KOPT-K1 (cell line): ENCODE measurements around the gene FKTN.
A peak's percentile ranks its signal among the peaks of the same experiment; 100 is the strongest.
"Not testable (repeated sequence)": the region's sequence is repeated elsewhere in the genome, so short reads cannot be mapped to it uniquely, and the experiment has no call there.

ENCODE experiments used
- H3K27ac ChIP-seq: fragments of 200-600 bp; sonication (generic); 2 replicates; pipeline ENCODE4 v1.5.1; 2016; ENCODE audit warnings: antibody characterized with exemption, mild to moderate bottlenecking, low read depth, low read length; ENCODE audit not compliant: poor library complexity, severe bottlenecking
- H3K36me3 ChIP-seq: fragments of 200-600 bp; sonication (generic); 2 replicates; pipeline ENCODE4 v1.5.1; 2017; ENCODE audit warnings: antibody characterized with exemption, mild to moderate bottlenecking, low read length, moderate library complexity; ENCODE audit not compliant: insufficient read depth
- H3K9me3 ChIP-seq: fragments of 200-600 bp; sonication (generic); 2 replicates; pipeline ENCODE4 v1.5.1; 2017; ENCODE audit warnings: antibody characterized with exemption, low read length, mild to moderate bottlenecking; ENCODE audit not compliant: insufficient read depth, poor library complexity, severe bottlenecking

FKTN gene

GRCh38 chr9:105557804-105558610 lies at the start of gene FKTN:
TSS of gene FKTN (plus strand) at chr9:105558131. CDS start at chr9:105575033, 16,902 bp downstream.
- Histone ChIP-seq H3K27ac (peak within 1 kb of the TSS; percentile 66), H3K36me3 (peaks cover 4% of the 10 kb centered on the region; the same call in 1 of the 2 replicates), H3K9me3 (peaks cover 17% of the 10 kb centered on the region)

DNA sequence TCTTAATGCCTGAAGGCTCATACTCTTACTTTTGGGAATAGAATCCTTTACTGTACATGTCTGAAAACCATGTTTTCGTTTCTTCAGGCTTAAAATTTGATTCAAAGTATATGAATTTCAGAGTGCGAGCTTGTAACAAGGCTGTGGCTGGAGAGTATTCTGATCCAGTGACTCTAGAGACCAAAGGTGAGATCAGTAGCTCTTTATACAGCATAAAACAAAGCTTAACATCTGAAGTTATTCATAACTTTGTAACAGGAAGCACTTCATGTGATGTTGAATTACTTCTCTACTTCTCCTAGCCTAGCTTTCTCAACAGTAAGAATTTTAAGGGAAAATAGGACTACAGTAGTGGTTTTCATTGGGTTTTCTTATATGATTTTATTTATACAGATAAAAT lies 49.4 kb upstream of the FKTN start:
- no peaks in the 10 kb centered on the region for H3K9me3 ChIP-seq
- no peak overlapping the region for H3K27ac ChIP-seq
- no peaks in the 10 kb centered on the region for H3K36me3 ChIP-seq

- H3K9me3 ChIP-seq: no peaks in the 10 kb centered on the region
- no peak overlapping the region for H3K27ac ChIP-seq
- no peaks in the 10 kb centered on the region; the same call in 1 of the 2 replicates for H3K36me3 ChIP-seq
These were observed 47.9 kb upstream of the FKTN start for GRCh38 chr9:105510024-105510423.

- Histone ChIP-seq H3K36me3 (no peaks in the 10 kb centered on the region; the same call in 1 of the 2 replicates), H3K27ac (no peak overlapping the region), H3K9me3 (no peaks in the 10 kb centered on the region)
These were observed 46.5 kb upstream of the FKTN start for GRCh38 chr9:105511446-105511845.

DNA sequence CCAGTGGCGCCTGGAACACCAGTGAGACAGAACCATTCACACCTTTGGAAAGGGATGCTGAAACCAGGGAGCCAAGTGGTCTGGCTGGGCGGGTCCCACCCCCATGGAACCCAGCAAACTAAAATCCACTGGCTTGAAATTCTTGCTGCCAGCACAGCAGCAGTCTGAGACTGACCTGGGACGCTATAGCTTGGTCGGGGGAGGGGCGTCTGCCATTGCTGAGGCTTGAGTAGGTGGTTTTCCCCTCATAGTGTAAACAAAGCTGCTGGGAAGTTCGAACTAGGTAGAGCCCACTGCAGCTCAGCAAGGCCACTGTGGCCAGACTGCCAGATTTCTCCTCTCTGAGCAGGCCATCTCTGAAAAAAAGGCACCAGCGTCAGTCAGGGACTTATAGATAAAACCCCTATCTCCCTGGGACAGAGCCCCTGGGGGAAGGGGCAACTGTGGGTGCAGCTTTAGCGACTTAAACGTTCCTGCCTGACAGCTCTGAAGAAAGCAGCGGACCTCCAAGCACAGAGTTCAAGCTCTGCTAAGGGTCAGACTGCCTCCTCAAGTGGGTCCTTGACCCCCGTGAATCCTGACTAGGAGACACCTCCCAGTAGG lies 42.0 kb upstream of the FKTN start:
- no peaks in the 10 kb centered on the region for H3K9me3 ChIP-seq
- H3K36me3 ChIP-seq: no peaks in the 10 kb centered on the region; the same call in 1 of the 2 replicates
- H3K27ac ChIP-seq: no peak overlapping the region

- not testable (repeated sequence) for H3K36me3 ChIP-seq, H3K9me3 ChIP-seq, H3K27ac ChIP-seq
These were observed 38.1 kb upstream of the FKTN start for GRCh38 chr9:105519710-105520369.

DNA sequence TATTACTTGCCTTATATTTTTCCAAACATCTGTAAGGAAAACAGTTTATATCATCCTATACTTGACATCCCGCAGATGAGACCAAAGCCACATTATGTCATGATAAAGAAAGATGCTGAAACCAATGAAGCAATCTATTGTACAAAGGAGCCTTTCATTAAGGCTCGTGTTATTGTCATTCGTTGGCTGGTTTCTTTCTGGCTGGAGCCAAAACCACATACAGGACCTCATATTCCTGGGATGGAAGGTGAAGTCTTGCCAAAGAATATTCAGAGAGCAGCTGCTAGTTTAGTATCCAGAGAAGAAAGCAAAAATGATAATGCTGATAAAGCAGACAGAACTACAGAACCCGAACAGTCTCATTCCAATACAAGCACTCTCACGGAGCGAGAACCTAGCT lies 36.9 kb upstream of the FKTN start:
- H3K9me3 ChIP-seq, H3K36me3 ChIP-seq, H3K27ac ChIP-seq: not testable (repeated sequence)

GRCh38 chr9:105522618-105523385 lies 35.1 kb upstream of the FKTN start:
- H3K36me3 ChIP-seq, H3K9me3 ChIP-seq, H3K27ac ChIP-seq: not testable (repeated sequence)

DNA sequence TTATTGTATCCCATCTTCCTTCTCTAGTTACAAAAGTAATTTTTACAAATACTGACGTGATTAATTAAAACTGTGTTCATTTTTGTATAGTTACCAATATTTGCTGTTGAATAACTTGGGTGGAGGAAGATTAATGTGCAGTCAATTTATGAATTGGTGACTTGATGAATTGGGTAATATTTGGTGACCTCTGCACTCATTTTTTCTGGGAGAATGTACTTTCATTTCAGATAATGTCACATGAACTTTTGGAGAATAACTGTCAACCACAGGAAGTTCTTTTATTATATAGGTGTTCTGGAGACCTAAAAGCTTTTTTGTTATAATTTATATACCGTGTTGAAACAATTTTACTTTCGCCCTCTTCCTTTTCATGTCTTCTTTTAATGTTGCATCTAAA lies 26.4 kb upstream of the FKTN start:
- H3K9me3 ChIP-seq: no peaks in the 10 kb centered on the region
- H3K36me3 ChIP-seq: peaks cover 7% of the 10 kb centered on the region; the same call in 1 of the 2 replicates
- peak overlapping the region; percentile 52 for H3K27ac ChIP-seq

DNA sequence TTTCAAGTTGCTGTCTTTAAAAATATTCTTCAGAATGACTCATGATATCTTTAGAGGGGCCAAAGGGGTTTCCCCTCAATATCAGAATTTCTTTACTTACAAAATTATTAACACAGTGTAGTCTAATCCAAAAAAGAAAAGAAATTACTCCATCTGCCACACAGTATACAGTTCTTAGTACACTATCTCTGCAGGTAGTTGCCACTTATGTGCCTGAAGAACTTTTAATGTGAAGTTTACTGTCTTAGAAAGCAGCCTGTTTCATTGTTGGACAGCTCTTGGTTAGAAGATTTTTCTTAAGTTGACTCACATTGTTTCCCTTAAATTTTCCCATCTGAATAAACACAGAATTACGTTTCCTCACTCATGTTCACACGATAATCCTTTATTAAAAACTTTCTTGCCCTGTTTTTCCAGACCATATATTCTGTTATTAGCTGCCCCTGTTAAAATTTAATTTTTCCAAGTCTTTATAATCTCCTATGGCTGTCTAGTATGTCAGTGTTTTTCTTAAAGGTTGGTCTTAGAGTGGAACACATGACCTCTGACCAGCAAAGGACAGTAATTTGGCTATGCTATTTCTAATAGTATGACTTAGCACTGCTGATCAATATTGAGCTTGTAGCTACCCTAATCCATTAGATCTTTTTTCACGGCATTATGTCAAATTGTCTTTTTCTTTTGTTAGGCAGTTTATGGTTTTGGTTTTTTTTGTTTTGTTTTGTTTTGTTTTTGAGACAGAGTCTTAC lies 21.8 kb upstream of the FKTN start:
- H3K27ac ChIP-seq: no peak overlapping the region
- H3K36me3 ChIP-seq: peaks cover 7% of the 10 kb centered on the region; the same call in 1 of the 2 replicates
- no peaks in the 10 kb centered on the region for H3K9me3 ChIP-seq

- no peaks in the 10 kb centered on the region for H3K9me3 ChIP-seq
These were observed 18.5 kb upstream of the FKTN start for GRCh38 chr9:105539452-105539851.

DNA sequence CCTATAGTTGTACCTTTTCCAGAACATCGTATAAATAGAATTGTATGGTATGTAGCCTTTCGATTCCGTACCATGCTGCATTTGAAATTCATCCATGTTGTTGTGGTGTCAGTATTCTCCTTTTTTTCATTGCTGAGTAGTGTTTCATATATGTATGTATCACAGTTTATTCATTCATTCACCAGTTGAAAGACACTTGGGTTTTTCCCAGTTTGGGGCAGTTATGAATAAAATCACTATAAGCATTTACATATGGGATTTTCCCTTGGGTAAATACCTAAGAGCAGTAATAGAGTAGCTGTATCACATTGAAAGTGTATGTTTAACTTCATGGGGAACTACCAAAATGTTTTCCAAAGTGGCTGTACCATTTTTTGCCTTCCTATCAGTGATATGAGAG lies 16.1 kb upstream of the FKTN start:
- H3K36me3 ChIP-seq: no peaks in the 10 kb centered on the region
- no peak overlapping the region for H3K27ac ChIP-seq
- no peaks in the 10 kb centered on the region for H3K9me3 ChIP-seq

More at GRCh38 chr9:105539452-105539851, 18.5 kb upstream of the FKTN start:
- Histone ChIP-seq H3K27ac (no peak overlapping the region), H3K36me3 (peaks cover 7% of the 10 kb centered on the region; the same call in 1 of the 2 replicates)

- Histone ChIP-seq H3K36me3 (no peaks in the 10 kb centered on the region), H3K27ac (no peak overlapping the region), H3K9me3 (no peaks in the 10 kb centered on the region)
These were observed 3.9 kb upstream of the FKTN start for GRCh38 chr9:105554042-105554441.

DNA sequence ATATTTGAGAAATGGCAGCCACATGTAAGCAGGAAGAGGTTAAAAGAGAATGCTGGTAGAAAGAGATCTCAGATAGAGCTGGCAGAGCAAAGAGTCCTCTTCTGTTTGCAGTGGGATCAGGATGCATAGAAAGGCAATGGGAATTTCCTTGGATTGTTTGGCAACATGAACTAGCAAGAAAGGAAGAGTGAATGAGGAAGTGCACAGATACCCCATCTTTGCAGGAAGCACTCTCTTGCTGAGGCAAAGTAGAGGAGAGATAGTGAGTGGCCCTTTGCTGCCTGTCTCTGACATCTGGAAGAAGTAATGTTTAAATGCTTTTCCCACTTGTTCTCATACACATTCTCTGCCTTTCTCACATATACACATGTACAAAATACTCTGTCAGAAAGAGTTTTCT lies 14.5 kb downstream of the FKTN start:
- Histone ChIP-seq H3K27ac (no peak overlapping the region), H3K9me3 (no peaks in the 10 kb centered on the region), H3K36me3 (no peaks in the 10 kb centered on the region)
